ES-I3 (cell line): ENCODE data around the gene FUNDC2.

ENCODE experiments used
- H3K36me3 ChIP-seq: 2 replicates; pipeline ENCODE4 v1.6.1; 2013; ENCODE audit warnings: mild to moderate bottlenecking, low read length, control low read depth, moderate library complexity; ENCODE audit not compliant: insufficient read depth
- H3K4me1 ChIP-seq: 2 replicates; pipeline ENCODE4 v1.6.1; 2013; ENCODE audit warnings: mild to moderate bottlenecking, control low read depth, low read length; ENCODE audit not compliant: insufficient read depth
- H3K9ac ChIP-seq: 2 replicates; pipeline ENCODE4 v1.6.1; 2013; ENCODE audit warnings: low read depth, mild to moderate bottlenecking, low read length, moderate library complexity
- H3K9me3 ChIP-seq: 2 replicates; pipeline ENCODE4 v1.6.1; 2013; ENCODE audit warnings: mild to moderate bottlenecking, low read length, moderate library complexity; ENCODE audit not compliant: control insufficient read depth, insufficient read depth

Gene FUNDC2

DNA sequence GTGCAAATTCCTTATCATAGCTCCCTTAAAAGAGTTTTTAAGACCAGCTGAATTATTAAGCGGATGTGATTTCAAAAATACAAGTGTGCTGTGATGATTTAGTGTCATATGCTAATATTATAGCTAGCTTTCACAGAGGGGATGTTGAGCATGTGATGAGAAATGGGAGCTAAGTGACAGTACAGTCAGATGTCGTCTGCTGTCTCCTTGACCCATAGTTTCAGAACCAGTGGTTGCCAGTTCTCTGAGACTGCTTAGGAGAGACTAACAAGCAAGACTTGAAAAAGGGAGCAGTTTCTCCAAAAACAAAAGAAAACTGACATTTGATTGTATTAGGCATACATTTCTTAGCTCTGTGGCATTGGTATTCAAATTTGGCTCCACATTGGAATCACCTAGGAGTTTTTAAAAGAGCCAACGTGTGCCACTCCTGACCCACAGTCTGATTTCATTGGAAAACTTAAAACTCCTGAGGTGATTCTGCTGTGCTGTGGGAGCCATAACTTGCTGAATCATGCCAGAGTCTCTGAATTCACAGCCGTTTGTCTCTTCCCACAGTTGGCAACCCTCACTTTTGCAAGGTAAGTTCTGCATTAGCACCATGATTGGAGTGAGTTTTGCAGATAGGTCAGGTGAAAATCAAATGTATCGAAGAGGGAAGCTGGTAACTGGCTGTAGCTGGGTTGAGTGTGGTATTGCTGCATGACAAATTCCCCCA lies 20.3 kb downstream of the FUNDC2 start:
- Histone ChIP-seq H3K4me1 (no peaks in the 10 kb centered on the region), H3K36me3 (no peaks in the 10 kb centered on the region), H3K9me3 (no peaks in the 10 kb centered on the region), H3K9ac (no peak overlapping the region)

- H3K9ac ChIP-seq, result no peak overlapping the region
- H3K9me3 ChIP-seq, result no peaks in the 10 kb centered on the region
- no peaks in the 10 kb centered on the region for H3K4me1 ChIP-seq
- no peaks in the 10 kb centered on the region for H3K36me3 ChIP-seq
Observed at GRCh38 chrX:155048977-155049619, 22.5 kb downstream of the FUNDC2 start.

DNA sequence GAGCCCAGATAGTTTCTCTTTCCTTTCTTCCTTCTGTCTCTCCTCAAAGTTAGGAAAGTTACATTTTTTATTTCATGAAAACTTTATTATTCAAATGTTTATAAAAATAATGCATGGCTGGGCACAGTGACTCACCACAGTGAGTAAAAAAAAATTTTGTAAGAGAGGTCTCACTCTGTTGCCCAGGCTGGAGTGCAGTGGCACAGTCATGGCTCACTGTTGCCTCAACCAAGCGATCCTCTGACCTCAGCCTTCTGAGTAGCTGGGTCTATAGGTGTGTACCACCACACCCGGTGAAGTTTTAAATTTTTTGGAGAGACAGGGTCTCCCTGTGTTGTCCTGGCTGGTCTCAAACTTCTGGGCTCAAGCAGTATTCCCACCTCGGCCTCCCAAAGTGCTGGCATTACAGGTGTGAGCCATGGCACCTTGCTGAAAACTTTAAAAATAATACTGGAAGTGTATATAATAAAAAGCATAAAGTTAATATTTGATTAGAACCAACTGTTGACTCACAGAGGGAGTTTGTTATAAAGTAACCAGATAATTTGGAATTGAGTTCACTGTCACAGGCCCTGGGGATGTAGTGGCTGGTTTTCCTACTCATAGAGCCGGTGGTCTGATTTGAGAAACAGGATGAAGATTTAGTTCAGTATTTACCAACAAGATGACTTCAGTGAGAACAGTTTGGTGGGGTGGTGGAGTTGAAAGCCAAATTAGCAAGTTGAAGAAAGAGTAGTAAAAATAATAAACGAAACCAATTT lies 26.3 kb downstream of the FUNDC2 start:
- Histone ChIP-seq H3K9ac (no peak overlapping the region), H3K9me3 (no peaks in the 10 kb centered on the region), H3K36me3 (no peaks in the 10 kb centered on the region), H3K4me1 (0 out of 2 replicates have a peak, but pooled peaks cover 7% of the 10 kb centered on the region)

- Histone ChIP-seq H3K9me3 (no peaks in the 10 kb centered on the region), H3K9ac (no peak overlapping the region), H3K36me3 (no peaks in the 10 kb centered on the region), H3K4me1 (0 out of 2 replicates have a peak, but pooled peaks cover 7% of the 10 kb centered on the region)
Observed at GRCh38 chrX:155053656-155054055, 27.0 kb downstream of the FUNDC2 start.

GRCh38 chrX:155054255-155054654 lies 27.6 kb downstream of the FUNDC2 start:
- H3K36me3 ChIP-seq, result no peaks in the 10 kb centered on the region
- no peak overlapping the region for H3K9ac ChIP-seq
- H3K4me1 ChIP-seq, result 0 out of 2 replicates have a peak, but pooled peaks cover 7% of the 10 kb centered on the region
- no peaks in the 10 kb centered on the region for H3K9me3 ChIP-seq

DNA sequence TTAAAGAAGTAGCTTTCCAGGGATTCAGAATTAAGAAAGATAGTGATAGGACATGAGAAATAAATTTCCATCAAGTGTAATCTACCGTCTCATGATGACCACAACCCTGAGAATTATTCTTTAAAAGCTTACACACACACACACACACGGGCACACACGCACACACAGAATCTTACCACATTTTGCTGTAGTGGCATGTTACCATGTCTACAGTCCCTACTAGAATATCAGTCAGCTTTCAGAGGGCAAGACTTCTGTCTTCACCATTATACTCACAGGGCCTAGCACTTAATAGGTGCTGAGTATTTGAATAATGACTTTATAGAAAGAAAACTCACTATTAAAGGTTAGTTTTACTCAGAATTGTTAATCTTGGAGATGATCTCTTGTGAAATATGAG lies 28.9 kb downstream of the FUNDC2 start:
- H3K9ac ChIP-seq, result no peak overlapping the region
- no peaks in the 10 kb centered on the region for H3K9me3 ChIP-seq
- 0 out of 2 replicates have a peak, but pooled peaks cover 7% of the 10 kb centered on the region for H3K4me1 ChIP-seq
- no peaks in the 10 kb centered on the region for H3K36me3 ChIP-seq

- Histone ChIP-seq H3K9ac (no peak overlapping the region), H3K9me3 (no peaks in the 10 kb centered on the region), H3K4me1 (0 out of 2 replicates have a peak, but pooled peaks cover 7% of the 10 kb centered on the region), H3K36me3 (no peaks in the 10 kb centered on the region)
Observed at GRCh38 chrX:155056471-155056870, 29.8 kb downstream of the FUNDC2 start.

GRCh38 chrX:155056877-155057792 lies 30.5 kb downstream of the FUNDC2 start:
- H3K9ac ChIP-seq, result peak overlapping the region; percentile 29; the same call in 1 of the 2 replicates
- H3K36me3 ChIP-seq, result no peaks in the 10 kb centered on the region
- H3K9me3 ChIP-seq, result no peaks in the 10 kb centered on the region
- H3K4me1 ChIP-seq, result 0 out of 2 replicates have a peak, but pooled peaks cover 7% of the 10 kb centered on the region

DNA sequence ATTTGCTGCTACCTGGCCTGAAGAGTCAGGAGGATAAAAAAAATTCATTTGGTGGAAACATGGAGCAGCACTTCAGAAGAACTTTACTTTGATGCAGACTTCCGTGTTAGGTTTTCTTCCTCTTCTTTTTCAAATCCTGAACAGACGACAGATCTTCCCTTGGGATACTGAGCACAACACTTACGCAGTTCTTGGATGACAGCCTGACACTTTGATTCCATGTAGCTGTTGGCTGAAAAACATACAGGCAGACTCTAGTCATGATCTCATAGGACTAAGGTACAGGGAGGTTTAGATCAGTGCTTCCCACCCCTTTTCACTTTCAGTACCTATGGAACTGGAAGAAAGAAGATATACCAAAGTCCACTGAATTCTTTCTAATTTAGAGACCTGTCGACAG lies 35.1 kb downstream of the FUNDC2 start:
- Histone ChIP-seq H3K9ac (no peak overlapping the region), H3K9me3 (no peaks in the 10 kb centered on the region)

GRCh38 chrX:155065035-155065734 lies 38.5 kb downstream of the FUNDC2 start:
- Histone ChIP-seq H3K36me3 (no peaks in the 10 kb centered on the region), H3K9ac (no peak overlapping the region), H3K4me1 (peaks cover 9% of the 10 kb centered on the region; the same call in 1 of the 2 replicates), H3K9me3 (no peaks in the 10 kb centered on the region)

More for the DNA sequence above, 35.1 kb downstream of the FUNDC2 start:
- H3K4me1 ChIP-seq, result peaks cover 10% of the 10 kb centered on the region; the same call in 1 of the 2 replicates
- H3K36me3 ChIP-seq, result no peaks in the 10 kb centered on the region

- Histone ChIP-seq H3K9ac (no peak overlapping the region), H3K36me3 (no peaks in the 10 kb centered on the region; the same call in 1 of the 2 replicates), H3K9me3 (no peaks in the 10 kb centered on the region), H3K4me1 (peaks cover 9% of the 10 kb centered on the region; the same call in 1 of the 2 replicates)
Observed at GRCh38 chrX:155068165-155068564, 41.5 kb downstream of the FUNDC2 start.

DNA sequence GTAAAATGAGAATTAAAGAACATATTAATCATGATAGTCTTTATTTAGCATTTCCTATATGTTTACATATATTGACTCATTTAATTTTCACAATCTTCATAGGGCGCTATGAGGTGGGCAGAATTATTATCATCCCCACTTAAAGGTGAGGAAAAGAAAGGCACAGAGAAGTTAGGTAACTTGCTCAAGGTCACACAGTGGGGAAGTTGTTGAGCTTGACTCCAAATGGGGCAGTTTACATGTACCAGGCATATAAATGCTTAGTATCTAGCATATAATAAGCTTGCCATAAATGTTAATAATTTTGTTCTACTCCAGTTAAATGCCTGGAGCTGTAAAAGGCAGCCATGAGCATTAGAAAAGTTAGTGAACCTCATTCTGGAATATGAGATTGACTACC lies 42.8 kb downstream of the FUNDC2 start:
- H3K36me3 ChIP-seq, result peaks cover 2% of the 10 kb centered on the region; the same call in 1 of the 2 replicates
- H3K9ac ChIP-seq, result no peak overlapping the region; the same call in 1 of the 2 replicates
- H3K9me3 ChIP-seq, result no peaks in the 10 kb centered on the region
- peaks cover 9% of the 10 kb centered on the region; the same call in 1 of the 2 replicates for H3K4me1 ChIP-seq

- H3K9me3 ChIP-seq, result no peaks in the 10 kb centered on the region
- peaks cover 2% of the 10 kb centered on the region; the same call in 1 of the 2 replicates for H3K36me3 ChIP-seq
- peak overlapping the region; percentile 78 for H3K9ac ChIP-seq
- peaks cover 5% of the 10 kb centered on the region; the same call in 1 of the 2 replicates for H3K4me1 ChIP-seq
Observed at GRCh38 chrX:155070038-155070437, 43.4 kb downstream of the FUNDC2 start.
